Muscle layer of duodenum (tissue), 2 donors: ENCODE data around the gene ZP2.
A peak's percentile ranks its signal among the peaks of the same experiment; 100 is the strongest.
"Not testable (repeated sequence)": the region's sequence is repeated elsewhere in the genome, so short reads cannot be mapped to it uniquely, and the experiment has no call there.

ENCODE experiments used
- H3K27ac ChIP-seq: one replicate; pipeline ENCODE4 v1.7.0; 2013; ENCODE audit warnings: mild to moderate bottlenecking, low read length
- H3K27me3 ChIP-seq: one replicate; pipeline ENCODE4 v1.7.0; 2013; ENCODE audit warnings: low read depth, mild to moderate bottlenecking, control low read depth, low read length
- H3K36me3 ChIP-seq, 2 donors: one replicate each; pipeline ENCODE4 v1.7.0; 2013; ENCODE audit warnings: low read length in 2 of 2, control low read depth in 1 of 2, mild to moderate bottlenecking in 1 of 2; ENCODE audit not compliant: insufficient read depth in 2 of 2, control insufficient read depth in 1 of 2
- H3K4me1 ChIP-seq, 2 donors: one replicate each; pipeline ENCODE4 v1.7.0; 2013; ENCODE audit warnings: low read length in 2 of 2, mild to moderate bottlenecking in 2 of 2, control low read depth in 1 of 2, moderate library complexity in 1 of 2; ENCODE audit not compliant: insufficient read depth in 2 of 2, control insufficient read depth in 1 of 2
- H3K4me3 ChIP-seq, 2 donors: one replicate each; pipeline ENCODE4 v1.7.0; 2013; ENCODE audit warnings: low read length in 2 of 2, low read depth in 1 of 2, mild to moderate bottlenecking in 1 of 2
- H3K9me3 ChIP-seq, 2 donors: one replicate each; pipeline ENCODE4 v1.7.0; 2013; ENCODE audit warnings: low read length in 2 of 2, control low read depth in 1 of 2, mild to moderate bottlenecking in 1 of 2; ENCODE audit not compliant: control insufficient read depth in 1 of 2
- donor health status: healthy.

The ZP2 gene

DNA sequence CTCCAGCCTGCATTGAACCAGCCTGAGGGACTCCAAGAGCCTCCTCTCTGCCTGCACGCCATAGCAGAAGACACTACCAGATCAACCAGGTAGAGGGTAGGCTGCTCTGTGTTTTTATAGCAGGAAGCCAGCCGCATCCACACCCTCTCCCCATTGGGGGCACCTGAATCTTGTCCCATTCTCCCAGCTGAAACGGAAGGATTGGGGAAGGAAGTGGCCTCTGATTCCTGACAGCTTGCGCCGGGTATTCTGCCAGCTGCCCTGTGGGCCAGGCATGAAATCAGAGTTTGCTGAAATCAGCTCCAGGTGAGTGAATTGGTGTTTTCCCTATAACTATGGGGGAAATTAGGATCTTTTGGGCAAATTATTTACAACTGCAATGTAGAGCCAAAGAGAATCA lies at the start of gene ZP2:
TSS of gene ZP2 (minus strand) at position 89 of the 400 bp plus-strand sequence. CDS start at position 62, 27 bp downstream.
- no peak within 1 kb of the TSS for H3K27ac ChIP-seq
- no peaks in the 10 kb centered on the region for H3K9me3 ChIP-seq
- no peaks in the 10 kb centered on the region for H3K27me3 ChIP-seq

DNA sequence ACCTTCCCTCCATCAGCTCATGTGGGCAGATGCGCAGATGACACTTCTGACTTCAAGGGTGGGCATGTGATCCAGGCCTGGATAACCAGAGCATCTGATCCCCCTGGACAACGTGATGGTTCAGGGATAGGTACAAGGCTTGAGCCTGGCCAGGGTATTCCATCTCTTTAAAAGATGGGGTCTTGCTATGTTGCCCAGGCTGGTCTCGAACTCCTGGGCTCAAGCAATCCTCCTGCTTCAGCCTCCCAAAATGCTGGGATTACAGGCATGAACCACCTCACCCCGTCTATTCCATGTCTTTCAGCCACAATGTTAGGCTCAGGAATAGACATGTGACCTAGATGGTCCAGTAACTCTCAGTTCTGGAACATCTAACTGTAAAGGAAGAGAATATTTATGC lies 45.9 kb upstream of the ZP2 start:
- Histone ChIP-seq H3K4me1 (no peaks in the 10 kb centered on the region), H3K36me3 (no peaks in the 10 kb centered on the region), H3K27ac (no peak overlapping the region), H3K27me3 (no peaks in the 10 kb centered on the region), H3K4me3 (no peak overlapping the region), H3K9me3 (no peaks in the 10 kb centered on the region)

More for the DNA sequence above, at the start of gene ZP2:
- H3K36me3 ChIP-seq: no peaks in the 10 kb centered on the region
- H3K4me3 ChIP-seq: no peak within 1 kb of the TSS
- no peaks in the 10 kb centered on the region for H3K4me1 ChIP-seq

DNA sequence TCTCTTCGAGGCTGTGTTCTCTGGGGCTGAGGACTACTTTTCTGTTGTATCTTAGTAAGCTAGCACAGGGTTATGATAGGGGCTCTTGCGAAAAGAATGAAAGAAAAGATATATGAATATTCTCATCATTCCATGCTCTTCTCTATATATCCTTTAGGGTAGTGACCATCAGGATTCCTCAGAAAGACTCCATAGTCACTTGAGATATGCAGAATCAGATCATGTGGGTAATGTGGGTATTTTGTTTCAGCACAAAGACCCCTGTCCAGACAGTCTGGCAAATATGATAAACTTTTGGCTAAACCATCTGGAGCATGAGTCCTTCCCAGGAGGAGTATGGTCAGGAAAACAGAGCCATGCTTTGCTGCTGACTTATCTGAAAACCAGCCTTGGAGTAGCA lies 45.3 kb upstream of the ZP2 start:
- H3K4me3 ChIP-seq: no peak overlapping the region
- H3K9me3 ChIP-seq: no peaks in the 10 kb centered on the region
- no peak overlapping the region for H3K27ac ChIP-seq
- H3K27me3 ChIP-seq: no peaks in the 10 kb centered on the region
- no peaks in the 10 kb centered on the region for H3K4me1 ChIP-seq
- no peaks in the 10 kb centered on the region for H3K36me3 ChIP-seq

DNA sequence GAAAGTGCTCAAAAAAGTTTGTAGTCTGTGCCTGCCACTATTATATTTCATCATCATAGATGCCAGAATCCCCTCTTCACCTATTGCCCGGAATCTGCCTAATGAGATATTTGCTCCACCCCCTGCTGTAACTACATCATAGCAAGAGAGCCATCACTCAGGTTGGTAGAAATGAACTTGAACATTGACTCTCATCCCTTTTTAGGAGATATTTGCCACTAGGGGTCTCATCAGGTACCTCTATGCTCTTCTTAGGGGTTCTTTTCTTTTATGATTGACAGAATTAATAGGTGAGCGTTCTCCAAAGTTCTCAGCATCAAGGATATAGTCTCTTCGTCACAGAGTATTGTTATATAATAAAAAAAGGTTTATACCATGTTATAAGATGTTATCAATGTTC lies 42.1 kb upstream of the ZP2 start:
- no peak overlapping the region for H3K27ac ChIP-seq
- no peaks in the 10 kb centered on the region for H3K9me3 ChIP-seq
- H3K4me3 ChIP-seq: no peak overlapping the region
- H3K36me3 ChIP-seq: no peaks in the 10 kb centered on the region
- no peaks in the 10 kb centered on the region for H3K27me3 ChIP-seq
- H3K4me1 ChIP-seq: no peaks in the 10 kb centered on the region

DNA sequence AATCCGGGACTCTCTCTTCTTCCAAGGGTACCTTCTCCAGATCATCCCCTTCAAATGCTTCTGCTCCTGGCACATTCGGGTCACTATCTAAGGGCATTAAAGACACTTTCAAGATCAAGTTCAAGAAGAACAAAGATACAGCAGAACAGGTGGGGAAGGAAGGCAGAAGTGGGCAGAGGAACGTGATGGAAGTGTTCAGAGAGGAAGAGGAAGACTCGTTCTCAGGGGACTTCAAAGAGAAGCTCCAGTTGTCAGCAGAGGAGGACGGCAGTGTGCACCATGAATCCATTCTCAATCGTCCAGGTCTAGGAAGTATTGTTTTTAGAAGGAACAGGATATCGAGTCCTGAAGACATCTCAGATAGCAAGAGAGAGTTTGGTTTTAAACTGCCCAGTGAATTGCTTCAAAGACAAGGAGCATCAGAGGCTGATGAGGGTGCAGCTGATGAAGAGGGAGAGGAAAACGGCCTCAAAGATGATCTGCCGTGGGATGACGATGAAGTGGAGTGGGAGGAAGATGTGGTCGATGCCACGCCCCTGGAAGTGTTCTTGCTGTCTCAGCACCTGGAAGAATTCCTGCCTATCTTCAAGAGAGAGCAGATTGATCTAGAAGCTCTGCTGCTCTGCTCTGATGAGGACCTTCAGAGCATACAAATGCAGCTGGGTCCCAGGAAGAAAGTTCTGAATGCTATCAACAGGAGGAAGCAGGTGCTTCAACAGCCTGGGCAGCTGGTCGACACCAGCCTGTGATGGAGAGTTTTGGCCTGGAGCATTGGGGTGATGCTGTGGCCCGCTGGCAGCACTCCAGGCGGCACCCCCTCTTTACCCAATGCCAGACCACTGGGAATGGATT lies 38.9 kb upstream of the ZP2 start:
- no peaks in the 10 kb centered on the region for H3K36me3 ChIP-seq
- H3K9me3 ChIP-seq: no peaks in the 10 kb centered on the region
- no peaks in the 10 kb centered on the region for H3K4me1 ChIP-seq
- no peak overlapping the region for H3K4me3 ChIP-seq
- no peaks in the 10 kb centered on the region for H3K27me3 ChIP-seq
- H3K27ac ChIP-seq: no peak overlapping the region

DNA sequence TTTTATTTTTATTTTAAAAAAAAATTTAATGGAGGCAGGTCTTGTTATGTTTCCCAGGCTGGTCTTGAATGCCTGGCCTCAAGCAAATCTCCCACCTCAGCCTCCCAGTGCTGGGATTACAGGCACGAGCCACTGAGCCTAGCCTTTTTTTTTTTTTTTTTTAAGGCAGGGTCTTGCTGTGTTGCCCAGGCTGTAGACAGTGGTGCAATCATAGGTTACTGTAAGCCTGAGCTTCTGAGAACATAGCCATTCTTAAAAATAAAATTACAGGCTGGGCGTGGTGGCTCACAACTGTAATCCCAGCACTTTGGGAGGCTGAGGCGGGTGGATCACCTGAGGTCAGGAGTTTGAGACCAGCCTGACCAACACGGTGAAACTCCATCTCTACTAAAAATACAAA lies 36.8 kb upstream of the ZP2 start:
- H3K9me3 ChIP-seq, H3K36me3 ChIP-seq, H3K4me3 ChIP-seq, H3K4me1 ChIP-seq, H3K27ac ChIP-seq, H3K27me3 ChIP-seq: not testable (repeated sequence)

DNA sequence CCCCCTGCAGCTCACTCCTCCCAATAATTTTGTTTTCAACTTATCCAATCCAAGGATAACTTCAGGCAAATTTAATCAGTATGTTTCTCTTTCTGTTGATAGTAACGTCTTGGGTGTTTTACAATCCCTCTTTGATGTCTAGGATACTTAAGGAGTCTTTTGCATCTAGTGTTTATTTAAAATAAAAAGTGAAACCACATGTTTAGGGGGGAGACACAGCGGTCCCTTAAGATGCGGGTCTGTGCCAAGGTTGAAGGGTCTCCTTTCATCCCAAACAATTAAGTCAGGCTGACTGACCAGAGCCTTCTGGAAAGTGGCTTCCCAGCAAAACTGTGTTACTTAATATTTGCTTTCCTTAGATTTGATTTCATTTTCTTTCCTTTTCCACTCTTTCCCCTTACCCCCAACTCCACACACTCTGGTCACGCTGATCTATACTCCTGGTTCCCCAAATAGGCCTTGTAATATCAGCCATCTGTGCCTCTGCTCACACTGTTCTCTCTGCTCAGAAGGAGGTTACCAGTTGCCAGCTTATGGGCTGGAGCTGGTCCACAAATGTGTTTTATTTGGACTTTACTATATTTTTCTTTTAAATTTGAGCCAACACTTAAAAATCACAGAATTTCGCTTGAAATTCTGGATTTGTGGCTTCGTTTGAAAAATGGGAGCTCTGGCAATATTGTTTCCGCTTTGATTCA lies 33.3 kb upstream of the ZP2 start:
- H3K9me3 ChIP-seq: no peaks in the 10 kb centered on the region
- no peak overlapping the region for H3K27ac ChIP-seq
- H3K4me3 ChIP-seq: no peak overlapping the region
- no peaks in the 10 kb centered on the region for H3K27me3 ChIP-seq
- no peaks in the 10 kb centered on the region for H3K4me1 ChIP-seq
- no peaks in the 10 kb centered on the region for H3K36me3 ChIP-seq

DNA sequence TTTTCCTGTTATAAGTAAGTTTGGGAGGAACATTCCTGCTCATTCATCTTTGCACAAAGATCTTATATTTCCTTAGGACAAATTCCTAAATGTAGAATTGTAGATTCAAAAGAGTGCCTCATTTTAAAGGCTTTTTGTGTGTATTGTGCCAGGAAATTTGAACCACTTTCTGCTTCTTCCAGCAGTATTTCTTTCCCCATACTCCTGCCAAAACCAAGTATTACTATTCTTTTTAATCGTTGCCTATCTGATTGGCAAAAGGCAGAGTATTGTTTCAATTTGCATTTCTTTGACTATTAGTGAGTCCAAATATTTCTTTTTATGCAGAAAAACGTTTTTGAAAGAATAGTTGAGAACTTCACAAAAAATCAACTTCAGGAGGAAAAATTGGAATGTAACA lies 31.4 kb upstream of the ZP2 start:
- Histone ChIP-seq H3K4me3 (no peak overlapping the region), H3K4me1 (no peaks in the 10 kb centered on the region), H3K9me3 (no peaks in the 10 kb centered on the region), H3K27me3 (no peaks in the 10 kb centered on the region), H3K27ac (no peak overlapping the region), H3K36me3 (no peaks in the 10 kb centered on the region)

DNA sequence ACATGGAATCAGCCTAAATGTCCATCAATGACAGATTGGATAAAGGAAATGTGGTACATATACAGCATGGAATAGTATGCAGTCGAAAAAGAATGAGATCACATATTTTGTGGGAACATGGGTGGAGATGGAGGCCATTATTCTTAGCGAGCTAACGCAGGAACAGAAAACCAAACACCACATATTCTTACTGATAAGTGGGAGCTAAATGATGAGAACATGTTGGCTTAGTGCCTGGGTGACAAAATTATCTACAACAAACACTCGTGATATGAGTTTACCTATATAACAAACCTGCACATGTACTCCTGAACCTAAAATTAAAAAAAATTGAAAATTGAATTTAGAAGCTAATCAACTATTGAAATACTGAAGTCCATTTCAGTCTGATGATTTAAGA lies 28.3 kb upstream of the ZP2 start:
- H3K36me3 ChIP-seq: no peaks in the 10 kb centered on the region
- H3K27me3 ChIP-seq: no peaks in the 10 kb centered on the region
- H3K27ac ChIP-seq: no peak overlapping the region

DNA sequence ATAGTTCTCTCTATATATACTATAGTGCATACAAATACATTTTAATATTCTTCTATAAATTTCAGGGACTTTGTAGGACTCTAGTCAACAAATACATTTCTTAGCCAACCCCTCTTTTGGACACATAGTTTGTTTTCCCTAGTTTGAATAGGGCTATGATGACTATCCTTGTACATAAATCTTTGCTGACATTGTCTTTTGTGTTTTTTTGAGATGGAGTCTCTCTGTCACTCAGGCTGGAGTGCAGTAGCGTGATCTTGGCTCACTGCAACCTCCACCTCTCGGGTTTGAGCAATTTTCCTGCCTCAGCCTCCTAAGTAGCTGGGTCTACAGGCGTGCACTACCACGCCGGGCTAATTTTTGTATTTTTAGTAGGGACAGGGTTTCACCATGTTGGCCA lies 25.5 kb upstream of the ZP2 start:
- Histone ChIP-seq H3K4me3 (no peak overlapping the region), H3K9me3 (no peaks in the 10 kb centered on the region), H3K4me1 (no peaks in the 10 kb centered on the region), H3K27me3 (no peaks in the 10 kb centered on the region), H3K27ac (no peak overlapping the region), H3K36me3 (no peaks in the 10 kb centered on the region)

More for the DNA sequence above, 28.3 kb upstream of the ZP2 start:
- no peaks in the 10 kb centered on the region for H3K4me1 ChIP-seq
- no peaks in the 10 kb centered on the region for H3K9me3 ChIP-seq
- no peak overlapping the region for H3K4me3 ChIP-seq

DNA sequence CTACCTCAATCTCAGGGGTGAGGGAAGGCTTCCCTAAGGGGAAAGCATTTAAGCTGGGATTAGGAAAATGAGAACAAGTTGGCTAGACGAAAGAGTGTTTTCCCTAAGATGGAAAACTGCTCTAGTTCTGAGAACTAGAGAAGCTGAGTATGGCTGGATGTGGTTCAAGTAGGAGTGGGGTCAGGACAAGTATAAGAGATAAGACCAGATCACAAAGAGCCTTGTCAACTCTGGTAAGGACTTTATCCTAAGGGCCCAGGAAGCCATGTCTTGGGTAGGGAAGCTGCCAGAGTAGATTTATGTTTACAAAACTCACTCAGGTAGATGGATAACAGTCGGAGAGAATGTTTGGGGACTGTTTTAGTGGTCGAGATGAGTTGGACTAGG lies 23.8 kb upstream of the ZP2 start:
- Histone ChIP-seq H3K4me1 (no peaks in the 10 kb centered on the region), H3K27ac (no peak overlapping the region), H3K9me3 (no peaks in the 10 kb centered on the region), H3K27me3 (no peaks in the 10 kb centered on the region), H3K4me3 (peak overlapping the region in 1 of 2 donors; percentile 47), H3K36me3 (no peaks in the 10 kb centered on the region)
